HG03565 (cell line): ENCODE measurements around the gene KRTAP12-1.
"Not testable (repeated sequence)": the region's sequence is repeated elsewhere in the genome, so short reads cannot be mapped to it uniquely, and the experiment has no call there.

Source experiments
- ATAC-seq: cut with Tn5 transposase; IDR thresholded peaks from one replicate; pipeline ENCODE4 v1.9.1; 2021; ENCODE audit warnings: mild to moderate bottlenecking, moderate library complexity; ENCODE audit not compliant: unreplicated experiment

Gene KRTAP12-1

DNA sequence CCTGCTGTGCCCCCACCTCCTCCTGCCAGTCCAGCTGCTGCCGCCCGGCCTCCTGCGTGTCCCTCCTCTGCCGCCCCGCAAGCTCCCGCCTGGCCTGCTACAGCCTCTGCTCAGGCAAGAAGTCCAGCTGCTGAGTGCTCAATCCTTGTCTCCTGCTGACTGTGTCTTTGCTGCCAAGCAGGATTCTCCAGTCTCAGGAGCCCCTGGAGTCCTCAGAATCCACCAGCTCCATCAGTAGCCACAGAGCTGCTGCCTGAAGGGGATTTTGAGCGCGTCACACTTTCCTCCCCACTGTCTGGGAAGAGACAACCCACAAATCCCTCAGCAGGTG, 34.8 kb downstream of the KRTAP12-1 start:
- no peak for ATAC-seq

- not testable (repeated sequence) for ATAC-seq
Measured at GRCh38 chr21:44646366-44647221, 35.4 kb downstream of the KRTAP12-1 start, which contains the start of gene KRTAP10-11. Gene KRTAP10-11, plus strand, starts transcription at chr21:44646414. Its CDS starts 45 bp downstream, at chr21:44646459.

- ATAC-seq, result no peak
Measured at GRCh38 chr21:44644878-44645277, 37.1 kb downstream of the KRTAP12-1 start.

GRCh38 chr21:44643741-44644310, 38.1 kb downstream of the KRTAP12-1 start:
- ATAC-seq, result no peak

GRCh38 chr21:44640761-44641160, 41.2 kb downstream of the KRTAP12-1 start:
- no peak for ATAC-seq

DNA sequence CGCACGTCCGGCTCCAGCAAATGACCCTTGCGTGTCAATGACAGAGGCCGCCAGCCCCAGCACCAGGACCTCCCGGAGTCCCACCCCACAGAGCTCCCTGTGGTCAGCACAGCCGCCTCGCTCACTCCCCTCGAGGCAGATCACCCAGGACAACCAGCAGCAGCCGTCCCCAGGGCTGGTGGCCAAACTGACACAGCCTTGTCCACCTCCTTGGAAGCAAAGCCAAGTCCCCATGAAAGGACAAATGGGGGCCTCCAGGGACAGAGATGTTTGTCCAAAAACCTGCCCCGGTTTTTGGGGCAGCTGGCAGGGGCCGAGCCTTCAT, 42.7 kb downstream of the KRTAP12-1 start:
- ATAC-seq, result no peak

GRCh38 chr21:44638506-44639330, 43.2 kb downstream of the KRTAP12-1 start:
- ATAC-seq, result not testable (repeated sequence)

- ATAC-seq, result not testable (repeated sequence)
Measured at GRCh38 chr21:44637851-44638348, 44.1 kb downstream of the KRTAP12-1 start.

GRCh38 chr21:44637018-44637850, 44.7 kb downstream of the KRTAP12-1 start, which contains the start of gene KRTAP10-10:
Gene KRTAP10-10, plus strand, starts transcription at chr21:44637356. Its CDS starts 62 bp downstream, at chr21:44637418.
- ATAC-seq, result no peak

DNA sequence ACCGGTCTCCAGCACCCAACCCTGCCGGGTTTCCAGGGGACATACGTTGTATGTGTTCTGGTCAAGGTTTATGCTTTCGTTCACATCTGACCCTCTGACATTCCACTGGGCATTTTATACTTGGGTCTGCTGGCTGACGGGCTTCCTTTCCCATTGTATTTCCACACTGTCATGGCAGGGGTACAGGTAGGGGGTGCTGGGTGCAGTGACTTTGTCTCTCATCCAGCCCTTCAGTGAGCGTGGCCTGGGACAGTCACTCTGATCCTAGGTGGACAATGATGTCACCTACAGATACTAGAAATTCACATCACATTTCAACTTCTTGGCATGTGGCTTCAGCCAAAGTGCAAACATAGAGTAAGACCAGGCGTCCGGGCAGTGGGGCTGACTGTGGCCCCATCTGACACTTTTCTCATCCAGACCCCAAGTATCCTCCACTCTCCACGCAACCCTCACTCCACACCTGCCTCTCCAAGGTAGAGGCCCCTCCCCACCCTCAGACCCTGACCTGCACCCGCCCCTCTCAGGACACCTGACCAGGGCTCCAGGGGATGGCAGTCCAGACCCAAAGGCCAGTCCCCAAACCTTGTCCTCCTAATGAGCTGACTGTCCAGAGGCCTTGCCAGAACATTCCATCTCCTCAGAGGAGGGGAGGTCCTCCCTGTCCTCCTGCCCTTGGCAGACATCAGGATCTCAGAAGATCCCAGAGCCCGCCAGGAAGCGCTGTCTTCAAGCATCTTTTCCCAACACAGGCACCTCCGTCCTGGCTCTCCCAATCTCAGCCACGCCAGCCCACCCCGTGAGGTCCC, 45.5 kb downstream of the KRTAP12-1 start:
- no peak for ATAC-seq

DNA sequence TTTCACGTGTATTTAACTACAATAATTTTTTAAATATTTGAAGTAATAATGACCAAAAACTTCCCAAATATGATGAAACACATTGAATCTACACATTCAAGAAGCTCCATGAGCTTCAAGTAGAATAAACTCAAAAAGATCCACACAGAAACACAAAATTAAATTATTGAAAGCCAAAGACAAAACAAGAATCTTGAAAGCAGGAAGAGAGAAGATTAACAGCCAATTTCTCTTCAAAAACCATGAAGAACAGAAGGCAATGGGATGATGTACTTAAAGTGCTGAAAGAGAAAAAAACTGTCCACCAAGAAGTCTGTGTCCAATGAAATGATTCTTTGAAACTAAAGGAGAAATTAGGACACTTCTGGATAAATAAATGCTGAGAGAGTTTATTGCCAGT, 49.9 kb downstream of the KRTAP12-1 start:
- ATAC-seq, result no peak
